Islet precursor cell (in vitro differentiated cells): ENCODE data around the gene ERBB2.
"Not testable (repeated sequence)": the region's sequence is repeated elsewhere in the genome, so short reads cannot be mapped to it uniquely, and the experiment has no call there.

ENCODE experiments used
- DNase-seq: peaks from one replicate; pipeline ENCODE4 v3.0.0-alpha.2; 2018

Gene ERBB2

GRCh38 chr17:39730095-39730921, 30.4 kb downstream of the ERBB2 start, which contains the start of gene MIEN1:
Gene MIEN1 (minus strand): TSS chr17:39730532. CDS start chr17:39730495, 37 bp downstream.
- peak; percentile 96 for DNase-seq

DNA sequence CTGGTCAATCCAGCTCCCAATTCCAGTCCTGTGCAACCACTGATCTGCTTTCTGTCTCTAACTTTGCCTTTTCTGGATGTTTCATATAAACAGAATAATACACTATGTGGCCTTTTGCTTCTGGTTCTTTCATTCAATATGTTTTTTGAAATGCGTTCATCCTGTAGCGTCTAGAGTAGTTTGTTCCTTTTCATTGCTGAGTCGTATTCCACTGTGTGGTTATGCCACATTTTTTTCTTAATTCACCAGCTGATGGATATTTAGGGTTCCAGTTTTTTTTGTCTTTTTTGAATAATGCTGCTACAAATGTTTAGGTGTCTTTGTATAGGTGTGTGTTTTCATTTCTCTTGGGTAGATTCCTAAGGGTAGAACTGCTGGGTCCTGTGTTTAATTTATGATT, 32.7 kb downstream of the ERBB2 start:
- DNase-seq, result no peak

GRCh38 chr17:39735882-39736281, 36.0 kb downstream of the ERBB2 start:
- DNase-seq, result peak; percentile 69

- peak; percentile 57 for DNase-seq
Measured at GRCh38 chr17:39736319-39737165, 36.7 kb downstream of the ERBB2 start.

- no peak for DNase-seq
Measured at GRCh38 chr17:39737206-39737759, 37.4 kb downstream of the ERBB2 start.

GRCh38 chr17:39737760-39738567, 38.1 kb downstream of the ERBB2 start, which contains the start of gene GRB7:
Gene GRB7 (plus strand): TSS chr17:39737938. CDS start chr17:39742302, 4,364 bp downstream.
- DNase-seq, result peak; percentile 84

GRCh38 chr17:39738568-39738901, 38.7 kb downstream of the ERBB2 start:
- DNase-seq, result peak; percentile 87

DNA sequence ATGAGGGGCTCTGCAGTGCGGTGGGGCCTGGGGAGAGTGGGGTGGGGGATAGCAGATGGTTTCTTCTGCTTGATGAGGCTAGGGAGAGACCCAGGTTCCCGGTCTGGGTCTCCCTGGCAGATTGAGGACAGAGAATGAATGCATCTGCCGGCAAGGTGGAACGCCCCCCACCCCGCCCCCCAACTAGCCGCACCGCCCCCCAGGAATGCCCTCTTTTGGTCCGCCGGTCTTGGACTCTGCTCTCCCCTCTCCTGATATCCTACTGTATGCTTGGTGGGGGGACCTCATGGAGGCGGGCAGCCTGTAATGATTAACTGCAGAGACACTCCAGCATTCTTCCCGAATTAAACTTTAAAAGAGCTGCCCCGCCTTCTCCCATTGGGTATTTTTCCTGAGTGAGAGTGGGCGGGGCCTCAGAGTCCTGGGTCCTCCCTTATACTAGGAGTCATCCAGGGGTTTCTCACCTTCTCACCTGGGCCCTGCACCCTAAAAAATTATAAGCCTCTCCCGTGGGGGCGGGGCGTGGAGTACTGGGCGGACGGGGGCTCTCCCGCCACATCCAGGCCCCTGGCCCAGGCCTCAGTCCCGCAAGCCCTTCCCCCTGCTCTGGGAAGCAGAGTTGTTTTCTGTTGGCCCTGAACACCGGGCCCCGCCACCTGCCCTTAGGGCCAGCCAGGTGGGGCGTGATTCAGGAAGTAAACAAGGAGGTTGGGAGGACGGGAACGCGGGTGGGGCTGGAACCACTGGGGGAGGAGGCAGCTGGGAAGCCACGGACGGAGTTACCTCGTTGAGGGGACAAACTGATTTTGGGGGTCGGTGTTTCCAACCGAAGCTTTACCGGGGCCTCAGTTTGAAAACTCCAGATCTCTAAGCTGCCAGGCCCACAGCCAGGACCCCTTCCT, 39.4 kb downstream of the ERBB2 start:
- DNase-seq, result peak; percentile 93

GRCh38 chr17:39739885-39740356, 40.1 kb downstream of the ERBB2 start:
- peak; percentile 81 for DNase-seq

DNA sequence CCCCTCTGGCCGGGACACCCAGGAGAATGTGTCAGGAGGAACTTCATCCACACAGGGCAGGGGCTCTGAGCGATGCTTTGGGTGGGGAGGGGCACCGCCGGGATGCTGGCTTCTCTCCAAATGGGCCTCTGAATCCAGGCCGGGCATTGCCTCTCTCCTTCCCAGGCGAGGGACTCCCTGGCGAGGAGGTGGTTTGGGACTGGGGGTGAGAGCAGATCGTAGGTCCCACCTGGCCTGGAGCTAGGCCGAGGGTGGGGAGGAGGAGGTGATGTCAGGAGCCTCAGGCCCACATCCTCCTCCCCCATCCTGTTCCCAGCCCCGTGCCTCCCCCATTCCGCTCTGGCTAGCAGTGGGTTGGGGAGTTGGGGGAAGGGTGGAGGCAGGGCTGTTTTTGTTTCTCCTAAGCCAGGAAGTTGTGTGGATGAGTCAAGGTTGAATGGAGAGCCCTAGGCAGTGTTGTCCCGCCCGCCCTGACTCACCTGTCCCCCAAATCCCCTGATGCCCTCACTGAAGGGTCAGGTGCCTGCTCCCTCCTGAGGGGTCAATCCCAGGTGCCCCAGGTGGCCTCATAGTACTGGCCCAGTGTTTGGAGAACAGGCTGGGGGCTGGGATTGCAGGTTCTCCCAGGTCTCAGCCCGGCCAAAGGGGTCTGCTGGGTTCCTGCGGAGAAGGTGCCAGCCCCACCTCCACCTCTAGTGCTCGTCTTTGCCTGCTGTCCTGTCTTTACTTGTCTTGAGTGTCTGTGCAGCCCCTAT, 40.7 kb downstream of the ERBB2 start:
- peak; percentile 95 for DNase-seq

DNA sequence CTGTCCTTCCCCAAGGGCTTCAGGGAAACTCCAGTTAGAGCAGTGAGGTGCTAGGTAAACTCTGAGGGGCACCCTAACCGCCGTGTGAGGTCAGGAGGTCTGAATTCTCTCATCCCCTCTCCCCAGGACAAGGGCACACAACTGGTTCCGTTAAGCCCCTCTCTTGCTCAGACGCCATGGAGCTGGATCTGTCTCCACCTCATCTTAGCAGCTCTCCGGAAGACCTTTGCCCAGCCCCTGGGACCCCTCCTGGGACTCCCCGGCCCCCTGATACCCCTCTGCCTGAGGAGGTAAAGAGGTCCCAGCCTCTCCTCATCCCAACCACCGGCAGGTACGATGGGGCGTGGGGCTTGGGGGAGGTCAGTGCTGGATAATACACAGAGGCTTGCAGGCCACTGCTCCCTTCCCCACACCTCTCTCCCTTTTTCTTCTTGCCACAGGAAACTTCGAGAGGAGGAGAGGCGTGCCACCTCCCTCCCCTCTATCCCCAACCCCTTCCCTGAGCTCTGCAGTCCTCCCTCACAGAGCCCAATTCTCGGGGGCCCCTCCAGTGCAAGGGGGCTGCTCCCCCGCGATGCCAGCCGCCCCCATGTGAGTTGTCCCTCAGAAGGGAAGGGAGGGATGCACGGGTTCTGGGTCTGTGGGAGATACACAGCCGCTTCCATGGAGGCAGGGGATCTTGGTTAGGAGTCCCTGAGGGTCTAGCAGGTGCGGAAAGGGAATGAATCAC, 42.4 kb downstream of the ERBB2 start:
- no peak for DNase-seq

GRCh38 chr17:39742856-39743436, 43.1 kb downstream of the ERBB2 start:
- DNase-seq, result no peak

DNA sequence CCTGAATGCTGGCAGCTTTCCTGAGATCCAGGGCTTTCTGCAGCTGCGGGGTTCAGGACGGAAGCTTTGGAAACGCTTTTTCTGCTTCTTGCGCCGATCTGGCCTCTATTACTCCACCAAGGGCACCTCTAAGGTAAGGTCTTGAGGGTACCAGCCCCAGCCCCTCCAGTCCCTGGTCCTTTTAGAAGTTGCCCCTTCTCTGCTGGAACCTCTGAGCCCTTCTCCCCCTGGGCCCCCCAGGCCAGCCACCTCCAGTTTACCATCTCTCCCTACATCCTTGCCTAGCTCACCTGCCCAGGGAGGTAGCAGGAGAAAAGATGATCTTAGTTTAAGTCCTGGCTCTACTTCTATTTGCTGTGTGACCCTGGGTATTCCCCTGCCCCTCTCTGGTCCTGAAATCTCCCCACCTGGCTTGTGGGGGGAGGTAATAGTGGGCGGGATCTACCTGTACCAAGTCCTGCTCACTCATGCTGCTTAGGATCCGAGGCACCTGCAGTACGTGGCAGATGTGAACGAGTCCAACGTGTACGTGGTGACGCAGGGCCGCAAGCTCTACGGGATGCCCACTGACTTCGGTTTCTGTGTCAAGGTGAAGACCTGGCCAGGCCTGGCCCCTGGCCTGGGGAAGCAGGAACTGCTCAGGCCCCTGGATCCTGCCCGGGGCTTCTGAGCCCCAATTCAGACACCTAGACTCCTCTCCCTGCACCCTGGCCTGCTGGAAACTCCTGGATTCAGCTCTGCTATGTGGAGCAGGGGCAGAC, 44.4 kb downstream of the ERBB2 start:
- no peak for DNase-seq

- no peak for DNase-seq
Measured at GRCh38 chr17:39744836-39745215, 45.0 kb downstream of the ERBB2 start.

DNA sequence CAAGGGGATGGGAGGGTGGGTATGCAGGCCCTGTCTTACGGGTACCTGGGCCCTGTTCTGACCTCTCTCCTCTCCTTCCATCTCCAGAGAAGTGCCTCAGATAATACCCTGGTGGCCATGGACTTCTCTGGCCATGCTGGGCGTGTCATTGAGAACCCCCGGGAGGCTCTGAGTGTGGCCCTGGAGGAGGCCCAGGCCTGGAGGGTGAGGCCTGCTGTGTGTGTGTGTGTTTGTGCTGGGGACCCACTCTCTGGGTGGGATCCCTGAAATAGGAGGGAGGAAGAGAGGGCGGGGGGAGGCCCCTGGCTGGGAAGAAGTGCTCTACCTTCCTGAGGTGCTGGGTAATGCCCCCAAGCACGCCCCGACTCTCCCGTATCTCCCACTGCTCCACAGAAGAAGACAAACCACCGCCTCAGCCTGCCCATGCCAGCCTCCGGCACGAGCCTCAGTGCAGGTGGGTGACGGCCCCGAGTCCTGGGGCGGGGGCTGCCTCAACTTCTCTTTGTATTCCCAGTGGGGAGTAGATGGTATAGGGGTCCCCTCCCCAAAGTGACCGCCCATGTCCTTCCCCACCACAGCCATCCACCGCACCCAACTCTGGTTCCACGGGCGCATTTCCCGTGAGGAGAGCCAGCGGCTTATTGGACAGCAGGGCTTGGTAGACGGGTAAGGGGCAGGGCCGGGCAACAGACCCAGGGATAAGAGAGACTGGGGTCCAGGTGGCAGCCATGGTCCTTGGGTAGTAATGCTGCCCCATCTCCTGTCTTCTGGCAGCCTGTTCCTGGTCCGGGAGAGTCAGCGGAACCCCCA, 45.7 kb downstream of the ERBB2 start:
- no peak for DNase-seq

DNA sequence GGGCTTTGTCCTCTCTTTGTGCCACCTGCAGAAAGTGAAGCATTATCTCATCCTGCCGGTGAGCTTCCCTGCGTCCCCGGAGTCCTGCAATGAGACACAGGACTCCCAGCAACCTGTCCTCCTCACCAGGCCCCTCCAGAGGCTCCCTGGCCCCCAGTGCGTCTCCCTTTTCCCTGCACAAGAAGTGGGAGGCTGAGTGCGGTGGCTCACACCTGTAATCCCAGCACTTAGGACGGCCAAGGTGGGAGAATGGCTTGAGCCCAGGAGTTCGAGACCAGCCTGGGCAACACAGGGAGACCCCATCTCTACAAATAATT, 46.2 kb downstream of the ERBB2 start:
- no peak for DNase-seq

DNA sequence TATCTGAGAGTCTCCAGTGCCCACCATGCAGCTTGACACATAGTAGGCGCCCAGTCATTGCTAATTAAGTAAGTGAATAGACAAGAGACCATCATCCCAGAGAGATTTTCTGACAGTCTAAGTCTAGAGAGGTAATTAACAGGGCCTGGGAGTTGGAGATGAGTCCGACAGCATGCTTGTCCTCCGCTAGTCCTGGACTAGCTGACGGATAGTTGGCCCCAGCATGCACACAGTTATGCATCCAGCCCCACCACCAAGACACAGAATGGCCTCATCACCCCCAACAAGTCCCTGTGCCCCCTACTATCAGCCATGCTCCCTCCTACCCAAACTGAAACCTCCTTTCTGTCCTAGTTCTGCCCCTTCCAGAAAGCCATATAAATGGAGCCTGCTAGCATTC, 47.9 kb downstream of the ERBB2 start:
- DNase-seq, result no peak

DNA sequence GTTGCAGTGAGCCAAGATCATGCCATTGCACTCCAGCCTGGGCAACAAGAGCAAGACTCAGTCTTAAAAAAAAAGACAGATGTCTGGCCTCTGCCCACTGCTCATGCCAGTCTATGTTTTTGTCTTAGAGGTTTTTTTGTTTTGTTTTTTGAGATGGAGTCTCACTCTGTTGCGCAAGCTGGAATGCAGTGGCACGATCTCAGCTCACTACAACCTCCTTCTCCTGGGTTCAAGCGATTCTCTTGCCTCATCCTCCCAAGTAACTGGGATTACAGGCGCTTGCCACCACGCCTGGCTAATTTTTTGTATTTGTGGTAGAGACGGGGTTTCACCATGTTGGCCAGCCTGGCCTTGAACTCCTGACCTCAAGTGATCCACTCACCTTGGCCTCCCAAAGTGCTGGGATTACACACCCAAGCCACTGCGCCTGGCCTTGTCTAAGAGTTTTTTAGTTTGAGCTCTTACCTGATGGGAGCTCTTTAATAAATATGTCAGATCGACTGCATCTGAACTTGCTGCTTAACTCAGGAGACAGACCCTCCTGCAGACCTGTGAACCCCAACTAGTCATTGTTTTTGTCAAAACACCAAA, 48.7 kb downstream of the ERBB2 start:
- DNase-seq, result not testable (repeated sequence)
